Neural cell (in vitro differentiated cells): ENCODE results near the gene OR52N5.

ENCODE experiments used
- EZH2 ChIP-seq: fragments of 200-600, 300-800 bp; shearing (Covaris generic), sonication (generic); IDR thresholded peaks from 2 replicates; pipeline ENCODE4 v1.6.1; 2014; ENCODE audit warnings: antibody characterized with exemption, low read length, borderline replicate concordance, mild to moderate bottlenecking; ENCODE audit not compliant: insufficient read depth, poor library complexity, severe bottlenecking
- TAF1 ChIP-seq: IDR thresholded peaks from 2 replicates; pipeline ENCODE4 v1.6.1; 2012; ENCODE audit warnings: low read depth
- TF ChIP-seq, protein P1 (sequence below): fragments of 450-650 bp; IDR thresholded peaks from 2 replicates; pipeline ENCODE4 v1.5.1; 2014; ENCODE audit warnings: antibody characterized with exemption, mild to moderate bottlenecking, moderate library complexity; ENCODE audit not compliant: poor library complexity, severe bottlenecking
- TF ChIP-seq, protein P2 (sequence below): IDR thresholded peaks from 2 replicates; pipeline ENCODE4 v1.6.1; 2012; ENCODE audit warnings: borderline replicate concordance

DNA sequence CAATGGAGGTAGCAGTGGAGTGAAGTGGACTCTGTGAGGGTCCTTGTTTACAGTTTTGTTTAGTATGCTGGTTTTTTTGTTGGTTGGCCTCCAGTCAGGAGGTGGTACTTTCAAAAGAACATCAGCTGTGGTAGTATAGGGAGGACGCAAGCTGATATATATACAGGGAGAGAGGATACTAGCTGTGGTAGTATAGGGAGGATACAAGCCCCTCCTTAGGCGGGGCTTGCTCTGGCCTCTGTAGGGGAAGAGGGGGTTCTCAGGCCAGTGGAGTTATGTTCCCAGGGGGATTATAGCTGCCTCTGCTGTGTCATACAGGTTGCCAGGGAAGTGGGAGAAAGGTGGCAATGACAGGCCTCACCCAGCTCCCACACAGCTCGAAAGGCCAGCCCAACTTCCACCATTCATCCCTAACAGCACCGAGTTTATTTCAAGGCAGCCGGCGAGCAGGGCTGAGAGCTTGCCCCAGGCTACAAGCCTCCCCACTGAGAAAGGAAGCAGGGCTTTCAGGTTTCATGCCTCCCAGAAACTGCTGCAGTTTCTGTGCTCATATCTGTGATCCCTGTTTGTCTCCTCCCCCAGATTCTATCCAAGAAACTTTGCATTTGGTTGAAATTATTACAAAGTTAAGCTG lies 48.2 kb upstream of the OR52N5 start:
- TF ChIP-seq, protein P1, sequence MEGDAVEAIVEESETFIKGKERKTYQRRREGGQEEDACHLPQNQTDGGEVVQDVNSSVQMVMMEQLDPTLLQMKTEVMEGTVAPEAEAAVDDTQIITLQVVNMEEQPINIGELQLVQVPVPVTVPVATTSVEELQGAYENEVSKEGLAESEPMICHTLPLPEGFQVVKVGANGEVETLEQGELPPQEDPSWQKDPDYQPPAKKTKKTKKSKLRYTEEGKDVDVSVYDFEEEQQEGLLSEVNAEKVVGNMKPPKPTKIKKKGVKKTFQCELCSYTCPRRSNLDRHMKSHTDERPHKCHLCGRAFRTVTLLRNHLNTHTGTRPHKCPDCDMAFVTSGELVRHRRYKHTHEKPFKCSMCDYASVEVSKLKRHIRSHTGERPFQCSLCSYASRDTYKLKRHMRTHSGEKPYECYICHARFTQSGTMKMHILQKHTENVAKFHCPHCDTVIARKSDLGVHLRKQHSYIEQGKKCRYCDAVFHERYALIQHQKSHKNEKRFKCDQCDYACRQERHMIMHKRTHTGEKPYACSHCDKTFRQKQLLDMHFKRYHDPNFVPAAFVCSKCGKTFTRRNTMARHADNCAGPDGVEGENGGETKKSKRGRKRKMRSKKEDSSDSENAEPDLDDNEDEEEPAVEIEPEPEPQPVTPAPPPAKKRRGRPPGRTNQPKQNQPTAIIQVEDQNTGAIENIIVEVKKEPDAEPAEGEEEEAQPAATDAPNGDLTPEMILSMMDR = no peak
- TF ChIP-seq, protein P2, sequence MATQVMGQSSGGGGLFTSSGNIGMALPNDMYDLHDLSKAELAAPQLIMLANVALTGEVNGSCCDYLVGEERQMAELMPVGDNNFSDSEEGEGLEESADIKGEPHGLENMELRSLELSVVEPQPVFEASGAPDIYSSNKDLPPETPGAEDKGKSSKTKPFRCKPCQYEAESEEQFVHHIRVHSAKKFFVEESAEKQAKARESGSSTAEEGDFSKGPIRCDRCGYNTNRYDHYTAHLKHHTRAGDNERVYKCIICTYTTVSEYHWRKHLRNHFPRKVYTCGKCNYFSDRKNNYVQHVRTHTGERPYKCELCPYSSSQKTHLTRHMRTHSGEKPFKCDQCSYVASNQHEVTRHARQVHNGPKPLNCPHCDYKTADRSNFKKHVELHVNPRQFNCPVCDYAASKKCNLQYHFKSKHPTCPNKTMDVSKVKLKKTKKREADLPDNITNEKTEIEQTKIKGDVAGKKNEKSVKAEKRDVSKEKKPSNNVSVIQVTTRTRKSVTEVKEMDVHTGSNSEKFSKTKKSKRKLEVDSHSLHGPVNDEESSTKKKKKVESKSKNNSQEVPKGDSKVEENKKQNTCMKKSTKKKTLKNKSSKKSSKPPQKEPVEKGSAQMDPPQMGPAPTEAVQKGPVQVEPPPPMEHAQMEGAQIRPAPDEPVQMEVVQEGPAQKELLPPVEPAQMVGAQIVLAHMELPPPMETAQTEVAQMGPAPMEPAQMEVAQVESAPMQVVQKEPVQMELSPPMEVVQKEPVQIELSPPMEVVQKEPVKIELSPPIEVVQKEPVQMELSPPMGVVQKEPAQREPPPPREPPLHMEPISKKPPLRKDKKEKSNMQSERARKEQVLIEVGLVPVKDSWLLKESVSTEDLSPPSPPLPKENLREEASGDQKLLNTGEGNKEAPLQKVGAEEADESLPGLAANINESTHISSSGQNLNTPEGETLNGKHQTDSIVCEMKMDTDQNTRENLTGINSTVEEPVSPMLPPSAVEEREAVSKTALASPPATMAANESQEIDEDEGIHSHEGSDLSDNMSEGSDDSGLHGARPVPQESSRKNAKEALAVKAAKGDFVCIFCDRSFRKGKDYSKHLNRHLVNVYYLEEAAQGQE = no peak
- TF ChIP-seq EZH2 (no peak), TAF1 (no peak)
